Rectal smooth muscle tissue (tissue), 1 donor: ENCODE measurements around the gene PFKL.

Experiments
- H3K27ac ChIP-seq: one replicate; pipeline ENCODE4 v1.7.0; 2013; ENCODE audit warnings: low read depth, low read length, inconsistent platforms
- H3K27me3 ChIP-seq: one replicate; pipeline ENCODE4 v1.7.0; 2013; ENCODE audit warnings: low read length; ENCODE audit not compliant: control insufficient read depth, insufficient read depth
- H3K36me3 ChIP-seq: one replicate; pipeline ENCODE4 v1.7.0; 2013; ENCODE audit warnings: low read length; ENCODE audit not compliant: control insufficient read depth, insufficient read depth
- H3K4me1 ChIP-seq: one replicate; pipeline ENCODE4 v1.7.0; 2013; ENCODE audit warnings: low read length; ENCODE audit not compliant: control insufficient read depth, insufficient read depth
- H3K4me3 ChIP-seq: one replicate; pipeline ENCODE4 v1.7.0; 2013; ENCODE audit warnings: low read length
- H3K9ac ChIP-seq: one replicate; pipeline ENCODE4 v1.7.0; 2013; ENCODE audit warnings: low read length

PFKL gene

DNA sequence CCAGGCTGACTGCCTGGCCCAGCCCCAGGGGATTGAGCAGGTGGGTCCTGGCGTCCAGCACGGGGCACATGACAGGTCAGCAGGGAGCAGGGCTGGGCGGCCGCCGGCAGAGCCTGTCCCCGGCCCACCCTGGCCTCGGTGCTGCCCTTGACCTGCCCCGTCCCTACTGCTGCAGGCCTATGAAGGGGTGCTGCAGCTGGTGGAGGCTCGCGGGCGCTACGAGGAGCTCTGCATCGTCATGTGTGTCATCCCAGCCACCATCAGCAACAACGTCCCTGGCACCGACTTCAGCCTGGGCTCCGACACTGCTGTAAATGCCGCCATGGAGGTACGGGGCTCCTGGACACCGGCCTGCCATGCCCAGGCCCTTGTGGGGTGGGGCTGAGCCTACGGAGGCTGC, 23.7 kb downstream of the PFKL start:
- H3K36me3 ChIP-seq: peaks cover 17% of the 10 kb centered on the region
- no peaks in the 10 kb centered on the region for H3K4me1 ChIP-seq
- no peaks in the 10 kb centered on the region for H3K27me3 ChIP-seq
- no peak overlapping the region for H3K4me3 ChIP-seq
- H3K27ac ChIP-seq: no peak overlapping the region
- H3K9ac ChIP-seq: no peak overlapping the region

DNA sequence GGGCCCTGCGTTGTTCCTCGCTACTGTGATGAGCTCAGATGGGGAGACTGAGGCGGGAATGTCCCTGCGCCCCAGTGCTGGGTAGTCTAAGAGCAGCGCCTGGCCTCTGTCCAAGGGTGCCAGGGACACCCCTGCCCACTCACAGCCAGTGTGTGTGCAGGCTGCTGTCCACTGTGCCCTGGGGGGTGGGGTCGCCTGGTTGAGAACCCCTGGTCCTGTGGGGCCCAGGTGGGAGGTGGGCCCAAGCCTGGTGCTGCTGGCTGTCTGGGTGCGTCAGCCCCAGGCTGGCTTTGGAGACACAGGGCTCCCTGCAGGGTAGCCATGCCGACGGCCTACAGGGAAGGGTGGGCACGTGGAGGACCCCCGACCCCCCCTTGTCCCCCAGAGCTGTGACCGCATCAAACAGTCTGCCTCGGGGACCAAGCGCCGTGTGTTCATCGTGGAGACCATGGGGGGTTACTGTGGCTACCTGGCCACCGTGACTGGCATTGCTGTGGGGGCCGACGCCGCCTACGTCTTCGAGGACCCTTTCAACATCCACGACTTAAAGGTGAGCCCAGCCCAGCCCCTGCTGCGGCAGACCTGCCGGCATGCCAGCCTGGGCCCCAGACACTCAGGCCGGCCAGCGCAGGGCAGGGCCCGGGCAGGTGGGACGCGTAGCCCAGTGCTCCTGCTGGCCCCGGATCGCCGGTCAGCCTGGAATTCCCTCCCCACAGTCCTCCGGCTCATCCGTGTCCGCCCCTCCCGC, 24.4 kb downstream of the PFKL start:
- Histone ChIP-seq H3K27ac (no peak overlapping the region), H3K9ac (no peak overlapping the region), H3K36me3 (peaks cover 13% of the 10 kb centered on the region), H3K4me1 (no peaks in the 10 kb centered on the region), H3K27me3 (no peaks in the 10 kb centered on the region), H3K4me3 (no peak overlapping the region)

DNA sequence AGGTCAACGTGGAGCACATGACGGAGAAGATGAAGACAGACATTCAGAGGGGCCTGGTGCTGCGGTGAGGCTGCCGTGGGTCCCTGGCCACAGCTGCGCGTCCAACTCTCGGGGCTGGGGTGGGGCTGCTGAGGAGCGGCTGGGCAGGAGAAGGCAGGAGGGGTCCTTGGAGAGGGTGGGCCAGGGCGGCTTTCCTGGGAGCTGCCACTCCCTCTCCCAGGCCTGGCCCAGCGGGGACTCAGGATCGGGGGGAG, 24.9 kb downstream of the PFKL start:
- Histone ChIP-seq H3K4me3 (no peak overlapping the region), H3K27me3 (no peaks in the 10 kb centered on the region), H3K4me1 (no peaks in the 10 kb centered on the region), H3K27ac (no peak overlapping the region), H3K36me3 (peaks cover 12% of the 10 kb centered on the region), H3K9ac (no peak overlapping the region)

DNA sequence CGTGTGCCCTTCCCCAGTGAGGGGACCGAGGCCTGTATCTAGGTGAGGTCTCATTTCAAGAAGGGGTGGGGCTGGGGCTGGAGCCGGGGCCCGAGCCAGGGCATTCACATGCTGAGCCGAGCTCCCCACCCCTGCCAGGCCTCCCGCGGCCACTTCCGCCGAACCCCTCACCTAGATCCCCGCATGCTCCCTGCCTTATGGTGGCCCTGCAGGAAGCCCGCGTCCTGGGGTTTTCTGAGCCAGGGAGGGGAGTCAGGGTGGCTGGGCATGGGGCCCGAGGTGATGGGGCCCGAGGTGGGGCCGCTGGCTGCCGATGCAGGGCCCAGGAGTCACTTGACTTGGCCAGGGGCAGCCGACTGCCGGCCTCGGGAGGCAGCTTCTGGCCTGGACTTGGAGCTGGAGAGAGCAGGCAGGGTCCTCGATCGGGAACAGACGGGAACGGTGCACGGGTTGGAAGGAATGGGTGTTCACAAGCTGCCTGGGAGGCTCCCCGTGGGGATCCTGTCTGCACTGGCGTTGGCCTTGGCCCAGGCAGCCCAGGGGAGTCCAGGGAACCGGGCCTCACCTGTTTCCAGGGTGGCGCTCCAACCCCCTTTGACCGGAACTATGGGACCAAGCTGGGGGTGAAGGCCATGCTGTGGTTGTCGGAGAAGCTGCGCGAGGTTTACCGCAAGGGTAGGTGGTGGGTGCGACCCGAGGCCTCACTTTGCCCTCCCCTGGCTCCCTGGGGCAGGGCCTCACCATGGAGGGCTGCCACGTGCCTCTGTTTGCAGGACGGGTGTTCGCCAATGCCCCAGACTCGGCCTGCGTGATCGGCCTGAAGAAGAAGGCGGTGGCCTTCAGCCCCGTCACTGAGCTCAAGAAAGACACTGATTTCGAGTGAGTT, 25.8 kb downstream of the PFKL start:
- H3K36me3 ChIP-seq: peaks cover 12% of the 10 kb centered on the region
- no peaks in the 10 kb centered on the region for H3K27me3 ChIP-seq
- H3K9ac ChIP-seq: no peak overlapping the region
- no peak overlapping the region for H3K27ac ChIP-seq
- no peak overlapping the region for H3K4me3 ChIP-seq
- H3K4me1 ChIP-seq: no peaks in the 10 kb centered on the region

DNA sequence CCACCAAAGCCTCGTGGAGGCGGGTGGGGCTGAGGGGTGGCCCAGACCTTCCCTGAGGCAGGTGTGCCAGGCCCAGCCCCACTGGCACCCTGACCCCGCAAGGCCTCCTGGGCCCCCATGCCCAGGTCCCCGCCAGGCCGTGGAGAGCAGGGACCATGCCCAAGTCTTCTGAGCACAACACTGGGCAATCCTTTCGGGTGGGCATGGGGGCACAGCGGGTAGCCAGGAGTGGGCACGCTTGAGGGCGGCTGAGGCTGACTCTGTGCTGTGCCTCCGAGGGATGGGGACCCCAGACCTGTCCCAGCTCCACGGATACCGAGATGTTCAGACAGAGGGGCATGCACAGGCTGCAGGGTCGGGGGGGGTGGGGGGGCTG, 26.4 kb downstream of the PFKL start:
- Histone ChIP-seq H3K27me3 (no peaks in the 10 kb centered on the region), H3K4me3 (no peak overlapping the region), H3K27ac (no peak overlapping the region), H3K36me3 (peaks cover 14% of the 10 kb centered on the region), H3K4me1 (no peaks in the 10 kb centered on the region), H3K9ac (no peak overlapping the region)

DNA sequence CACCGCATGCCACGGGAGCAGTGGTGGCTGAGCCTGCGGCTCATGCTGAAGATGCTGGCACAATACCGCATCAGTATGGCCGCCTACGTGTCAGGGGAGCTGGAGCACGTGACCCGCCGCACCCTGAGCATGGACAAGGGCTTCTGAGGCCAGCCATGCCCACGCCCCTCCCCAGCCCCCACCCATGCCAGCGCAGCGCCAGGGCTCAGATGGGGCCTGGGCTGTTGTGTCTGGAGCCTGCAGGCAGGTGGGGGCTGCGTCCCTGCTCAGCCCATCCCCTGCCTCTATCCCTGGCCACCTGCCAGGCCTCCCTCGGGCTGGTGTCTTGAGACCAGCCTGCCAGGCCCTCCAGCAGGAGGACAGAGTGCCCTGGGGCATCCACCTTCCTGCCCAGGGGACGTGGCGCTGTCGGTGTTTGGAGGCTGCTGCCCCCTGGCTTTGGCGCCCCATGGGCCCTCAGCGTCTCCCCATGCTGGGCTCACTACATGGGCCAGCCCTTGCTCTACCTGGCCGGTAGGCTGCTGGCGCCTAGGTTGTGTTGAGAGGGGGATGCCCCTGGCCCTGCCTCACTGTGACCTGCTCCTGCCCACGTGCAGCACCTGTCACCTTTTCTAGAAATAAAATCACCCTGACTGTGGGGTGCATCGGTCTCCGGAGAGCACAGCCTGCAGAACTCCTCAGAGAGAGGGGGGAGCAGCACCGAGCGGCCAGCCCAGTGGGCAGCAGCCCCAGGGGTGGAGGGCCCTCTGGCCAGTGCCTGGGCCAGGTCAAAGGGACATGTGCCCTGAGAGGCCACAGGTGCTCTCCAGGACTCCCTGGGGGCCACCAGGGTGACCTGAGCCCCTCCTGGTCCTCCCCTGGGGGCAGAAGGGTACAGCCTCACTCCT, 27.1 kb downstream of the PFKL start:
- H3K27ac ChIP-seq: no peak overlapping the region
- H3K9ac ChIP-seq: no peak overlapping the region
- H3K4me3 ChIP-seq: no peak overlapping the region
- H3K27me3 ChIP-seq: no peaks in the 10 kb centered on the region
- peaks cover 16% of the 10 kb centered on the region for H3K36me3 ChIP-seq
- no peaks in the 10 kb centered on the region for H3K4me1 ChIP-seq

DNA sequence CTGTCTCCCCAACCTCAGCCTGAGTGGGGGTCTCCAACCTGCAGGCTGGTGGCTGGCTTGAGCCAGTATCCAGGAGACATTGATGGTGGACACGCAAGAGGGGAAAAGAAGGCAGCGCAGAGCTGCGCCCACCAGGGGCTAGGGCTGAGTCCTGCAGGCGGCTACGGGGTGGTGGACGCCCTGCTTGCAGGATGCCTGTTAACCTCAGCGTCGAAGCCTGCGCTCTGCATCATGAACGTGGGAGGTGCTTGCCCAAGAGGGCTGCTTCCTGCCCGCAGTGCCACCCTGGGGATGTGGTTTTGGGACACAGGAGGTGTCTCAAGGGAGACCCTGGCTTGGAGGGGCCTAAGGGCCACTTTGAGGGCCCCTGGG, 27.7 kb downstream of the PFKL start:
- Histone ChIP-seq H3K4me3 (no peak overlapping the region), H3K36me3 (peaks cover 15% of the 10 kb centered on the region), H3K9ac (no peak overlapping the region), H3K27ac (no peak overlapping the region), H3K27me3 (no peaks in the 10 kb centered on the region), H3K4me1 (no peaks in the 10 kb centered on the region)

DNA sequence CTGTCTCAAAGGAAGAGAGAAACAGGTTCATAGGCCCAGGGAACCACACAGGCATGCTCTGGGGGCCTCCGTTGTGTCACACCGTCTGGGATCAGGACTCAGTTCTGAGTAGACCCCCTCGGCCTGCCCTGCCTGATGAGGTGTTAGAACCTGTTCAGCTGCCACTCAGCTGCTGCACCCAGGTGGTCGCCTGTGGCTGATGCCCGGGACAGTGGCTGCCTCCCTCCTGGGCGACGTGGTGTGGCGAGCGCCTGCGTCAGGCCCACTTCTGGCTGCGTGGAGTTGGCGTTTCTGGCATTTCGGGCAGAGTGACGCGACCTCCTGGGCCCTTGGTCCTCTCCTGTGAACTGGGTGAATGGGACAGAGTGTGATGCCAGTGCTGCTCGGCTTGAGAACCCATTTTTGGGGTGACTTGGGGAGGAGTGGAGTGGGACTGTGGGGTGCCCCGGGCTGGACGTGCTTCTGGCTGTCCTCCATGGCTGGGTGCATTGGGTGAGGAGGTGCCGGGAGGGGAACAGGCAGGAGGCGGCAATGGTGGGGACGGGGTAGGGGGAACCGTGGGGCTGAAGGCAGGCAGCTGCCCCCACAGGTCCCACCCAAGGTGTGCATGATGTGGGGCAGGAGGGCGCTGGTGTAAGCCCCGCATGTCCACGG, 28.5 kb downstream of the PFKL start:
- H3K27me3 ChIP-seq: no peaks in the 10 kb centered on the region
- no peak overlapping the region for H3K9ac ChIP-seq
- H3K27ac ChIP-seq: no peak overlapping the region
- H3K4me1 ChIP-seq: no peaks in the 10 kb centered on the region
- H3K4me3 ChIP-seq: no peak overlapping the region
- peaks cover 16% of the 10 kb centered on the region for H3K36me3 ChIP-seq

DNA sequence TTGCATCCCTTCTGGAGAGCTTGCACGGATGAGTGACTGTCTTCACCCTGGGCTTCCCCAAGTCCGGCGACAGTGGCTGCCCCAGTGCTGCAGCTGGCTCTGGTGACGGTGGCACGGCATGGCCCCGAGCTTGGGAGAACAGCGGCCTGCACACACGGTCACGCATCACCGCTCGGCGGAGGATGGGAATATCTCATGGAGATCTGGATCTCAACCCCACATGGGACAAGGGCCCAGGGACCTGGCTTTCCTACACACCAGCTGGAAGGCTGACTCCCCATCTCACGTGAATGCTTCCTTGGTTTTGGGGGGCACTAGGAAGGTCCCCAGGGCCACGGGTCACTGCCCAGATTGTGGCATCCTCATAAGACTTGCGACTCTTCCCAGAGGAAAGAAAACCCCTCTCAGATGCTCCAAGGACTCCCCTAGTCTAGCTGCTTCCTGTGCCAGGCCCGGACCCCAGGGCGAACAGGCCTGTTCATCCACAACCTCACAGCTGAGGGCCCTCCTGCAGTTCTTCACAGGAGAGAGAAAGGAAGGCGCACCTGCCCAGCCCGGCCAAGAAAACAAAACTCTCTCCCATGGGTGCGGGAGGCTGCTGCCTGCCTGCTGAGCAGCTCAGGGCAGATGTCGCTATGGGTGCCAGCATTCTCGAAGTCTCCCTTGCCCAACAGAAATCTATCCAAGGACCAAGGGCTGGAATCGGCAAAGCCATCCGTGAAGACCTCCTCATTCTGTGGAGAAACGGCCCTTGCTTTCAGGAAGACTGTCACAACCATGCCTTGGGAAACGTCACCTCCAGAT, 29.4 kb downstream of the PFKL start:
- Histone ChIP-seq H3K27me3 (no peaks in the 10 kb centered on the region), H3K4me3 (no peak overlapping the region), H3K27ac (no peak overlapping the region), H3K36me3 (peaks cover 16% of the 10 kb centered on the region), H3K4me1 (no peaks in the 10 kb centered on the region), H3K9ac (no peak overlapping the region)

DNA sequence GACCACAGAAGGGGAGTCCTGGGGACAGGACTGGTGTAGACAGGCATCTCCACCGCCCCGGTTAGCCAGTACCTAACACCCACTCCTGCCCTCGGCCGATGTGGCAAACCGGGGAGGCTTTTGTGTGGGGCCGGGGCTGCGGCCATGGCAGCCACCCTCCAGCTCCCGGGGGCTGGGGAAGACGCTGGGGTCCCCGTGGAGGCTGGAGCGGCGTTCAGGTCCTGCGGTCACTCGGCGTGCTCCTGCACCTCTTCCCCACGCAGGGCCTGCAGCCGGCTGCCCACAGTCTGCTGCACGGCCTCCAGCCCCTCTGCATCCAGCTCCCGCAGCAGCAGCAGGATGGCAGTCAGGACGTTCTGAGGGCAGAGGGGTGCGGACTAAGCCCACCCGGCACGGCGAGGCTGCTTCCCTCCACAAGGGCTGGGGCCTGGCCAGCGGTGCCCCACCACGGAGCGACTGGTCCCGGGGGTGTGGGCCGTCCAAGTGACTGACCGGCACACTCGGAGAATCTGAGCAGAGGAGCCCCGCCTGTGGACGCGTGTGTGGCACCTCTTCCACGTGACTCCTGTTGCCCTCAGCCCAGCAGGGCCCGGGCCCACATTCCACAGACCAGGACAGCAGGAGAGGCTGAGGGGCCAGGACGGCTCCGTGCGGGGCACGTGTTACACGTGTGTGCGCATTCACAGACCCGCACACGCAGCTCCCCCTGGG, 30.3 kb downstream of the PFKL start:
- no peak overlapping the region for H3K27ac ChIP-seq
- H3K4me3 ChIP-seq: no peak overlapping the region
- no peaks in the 10 kb centered on the region for H3K27me3 ChIP-seq
- H3K36me3 ChIP-seq: peaks cover 15% of the 10 kb centered on the region
- H3K9ac ChIP-seq: no peak overlapping the region
- no peaks in the 10 kb centered on the region for H3K4me1 ChIP-seq

DNA sequence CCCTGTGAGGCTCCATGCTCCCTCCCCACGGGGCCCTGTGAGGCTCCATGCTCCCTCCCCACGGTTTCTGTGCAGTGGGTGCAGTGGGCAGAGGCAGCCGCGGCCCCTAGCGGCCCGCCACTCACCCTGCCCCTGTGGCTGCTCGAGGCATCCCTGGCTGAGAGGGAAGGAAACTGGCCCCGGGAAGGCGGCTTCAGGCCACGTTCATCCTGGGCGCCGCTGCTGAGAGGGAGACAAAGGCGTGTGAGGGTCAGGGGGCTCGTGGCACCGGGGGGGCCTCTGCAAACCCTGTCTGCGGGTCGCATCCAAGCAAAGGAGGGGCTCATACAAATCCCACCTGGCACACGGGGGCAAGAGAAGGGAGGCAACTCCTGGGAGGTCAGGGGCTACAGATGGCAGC, 30.8 kb downstream of the PFKL start:
- Histone ChIP-seq H3K27ac (no peak overlapping the region), H3K27me3 (no peaks in the 10 kb centered on the region), H3K36me3 (peaks cover 15% of the 10 kb centered on the region), H3K4me3 (no peak overlapping the region), H3K4me1 (no peaks in the 10 kb centered on the region), H3K9ac (no peak overlapping the region)
